GM18498 (cell line): Measurements from ENCODE around the gene PRRC2B.
"Not testable (repeated sequence)": the region's sequence is repeated elsewhere in the genome, so short reads cannot be mapped to it uniquely, and the experiment has no call there.

ENCODE experiments used
- ATAC-seq: cut with Tn5 transposase; IDR thresholded peaks from one replicate; pipeline ENCODE4 v1.9.1; 2021; ENCODE audit warnings: mild to moderate bottlenecking, moderate library complexity; ENCODE audit not compliant: unreplicated experiment

Gene PRRC2B

DNA sequence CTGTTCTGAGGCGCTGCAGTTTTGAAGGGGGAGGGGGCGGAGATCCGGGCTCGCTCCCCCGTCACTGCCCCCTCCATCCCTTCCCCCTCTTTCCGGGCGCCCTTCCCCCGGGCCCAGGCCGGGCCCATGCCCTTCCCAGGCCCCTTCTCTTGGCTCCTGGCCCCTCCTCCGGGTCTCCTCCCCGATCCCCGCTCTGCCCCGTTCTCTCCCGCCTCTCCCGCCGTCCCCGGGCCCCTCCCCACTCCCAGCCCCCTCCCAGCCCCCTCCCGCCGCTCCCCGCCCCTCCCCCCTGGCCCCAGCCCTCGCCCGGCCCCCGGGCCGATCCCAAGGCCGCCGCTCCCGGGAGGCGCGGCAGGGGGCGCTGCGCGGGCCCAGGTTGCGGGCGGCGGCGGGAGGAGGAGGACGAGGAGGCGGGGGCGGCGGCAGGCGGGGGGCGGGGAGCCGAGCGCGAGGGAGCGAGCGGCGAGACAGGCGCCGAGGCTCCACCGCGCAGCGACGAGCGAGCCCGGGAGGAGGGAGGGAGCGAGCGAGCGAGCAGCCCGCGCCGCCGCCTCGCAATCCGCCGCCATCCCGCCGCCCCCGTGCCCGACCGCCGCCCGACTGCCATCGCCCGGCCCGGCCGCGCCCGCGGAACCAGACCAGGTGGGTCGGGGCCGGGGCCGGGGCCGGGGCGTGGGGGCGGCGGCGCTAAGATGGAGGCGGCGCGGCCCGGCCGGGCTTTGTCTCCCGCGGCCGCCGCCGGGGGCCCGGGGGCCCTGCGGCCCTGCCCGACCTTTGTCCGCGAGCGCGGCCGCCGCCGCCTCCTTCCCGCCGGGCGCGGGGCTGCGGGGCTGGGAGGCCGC is at the start of gene PRRC2B:
TSS of gene PRRC2B (plus strand) at position 465 of the 842 bp plus-strand sequence. CDS start 36,059 bp downstream, outside the sequence.
- ATAC-seq, result peak; percentile 57

DNA sequence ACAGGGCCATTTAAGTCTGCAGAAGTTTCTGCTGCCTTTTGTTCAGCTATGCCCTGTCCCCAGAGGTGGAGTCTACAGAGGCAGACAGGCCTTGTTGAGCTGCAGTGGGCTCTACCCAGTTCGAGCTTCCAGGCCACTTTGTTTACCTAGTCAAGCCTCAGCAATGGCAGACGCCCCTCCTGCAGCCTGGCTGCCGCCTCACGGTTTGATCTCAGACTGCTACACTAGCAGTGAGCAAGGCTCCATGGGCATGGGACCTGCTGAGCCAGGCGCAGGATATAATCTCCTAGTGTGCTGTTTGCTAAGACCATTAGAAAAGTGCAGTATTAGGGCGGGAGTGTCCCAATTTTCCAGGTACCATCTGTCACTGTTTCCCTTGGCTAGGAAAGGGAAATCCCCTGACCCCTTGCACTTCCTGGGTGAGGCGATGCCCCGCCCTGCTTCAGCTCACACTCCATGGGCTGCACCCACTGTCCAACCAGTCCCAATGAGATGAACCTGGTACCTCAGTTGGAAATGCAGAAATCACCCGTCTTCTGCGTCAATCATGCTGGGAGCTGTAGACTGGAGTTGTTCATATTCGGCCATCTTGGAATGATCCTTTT is 48.9 kb upstream of the PRRC2B start:
- ATAC-seq, result not testable (repeated sequence)

DNA sequence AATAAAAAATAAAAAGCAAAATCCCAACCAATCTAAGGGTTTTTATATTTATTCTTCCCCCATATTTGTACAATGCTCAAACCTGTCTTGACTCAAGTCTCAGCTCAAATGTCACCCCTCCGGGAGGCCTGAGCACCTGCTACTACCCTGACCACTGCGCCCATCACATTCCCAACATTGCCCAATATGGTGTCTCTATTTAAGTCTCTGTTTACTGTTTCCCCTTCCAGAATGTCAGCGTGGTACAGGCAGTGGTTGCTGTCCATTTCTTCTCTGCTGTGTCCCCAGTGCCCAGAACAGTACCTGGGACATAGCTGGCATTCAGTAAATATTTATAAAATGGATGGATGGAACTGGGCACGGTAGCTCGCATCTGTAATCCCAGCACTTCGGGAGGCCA is 47.3 kb upstream of the PRRC2B start:
- no peak for ATAC-seq

DNA sequence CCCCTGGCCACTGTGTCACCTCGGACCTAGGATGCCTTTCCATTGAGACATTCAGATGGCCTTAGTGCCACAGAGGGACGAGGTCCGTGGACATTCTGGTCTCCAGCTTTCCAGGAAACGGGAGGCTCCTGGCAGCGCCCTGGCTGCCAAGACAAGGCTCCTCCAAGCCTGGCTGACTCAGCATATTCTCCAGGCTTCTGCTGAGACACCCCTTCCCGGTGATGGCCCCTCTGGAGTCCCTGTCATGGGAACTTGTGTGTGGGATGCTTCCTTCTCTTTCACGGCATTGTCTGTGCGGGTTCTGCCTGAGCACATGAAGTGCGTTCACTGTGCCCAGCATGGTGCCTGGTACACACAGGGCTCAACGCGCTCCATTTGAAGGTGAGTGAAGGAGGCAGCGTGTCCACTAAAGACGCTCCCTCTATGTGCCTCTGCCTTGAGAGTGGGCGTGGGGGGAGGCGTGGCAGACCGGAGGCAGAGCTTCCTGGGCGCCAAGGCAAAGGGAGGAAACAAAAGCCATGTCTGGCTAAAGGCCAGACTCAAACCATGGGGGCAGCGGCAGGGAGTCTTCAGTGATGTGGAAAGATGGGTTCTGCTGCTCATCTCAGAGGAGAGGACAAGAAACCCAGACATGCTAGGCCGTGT is 46.4 kb upstream of the PRRC2B start:
- ATAC-seq, result no peak

DNA sequence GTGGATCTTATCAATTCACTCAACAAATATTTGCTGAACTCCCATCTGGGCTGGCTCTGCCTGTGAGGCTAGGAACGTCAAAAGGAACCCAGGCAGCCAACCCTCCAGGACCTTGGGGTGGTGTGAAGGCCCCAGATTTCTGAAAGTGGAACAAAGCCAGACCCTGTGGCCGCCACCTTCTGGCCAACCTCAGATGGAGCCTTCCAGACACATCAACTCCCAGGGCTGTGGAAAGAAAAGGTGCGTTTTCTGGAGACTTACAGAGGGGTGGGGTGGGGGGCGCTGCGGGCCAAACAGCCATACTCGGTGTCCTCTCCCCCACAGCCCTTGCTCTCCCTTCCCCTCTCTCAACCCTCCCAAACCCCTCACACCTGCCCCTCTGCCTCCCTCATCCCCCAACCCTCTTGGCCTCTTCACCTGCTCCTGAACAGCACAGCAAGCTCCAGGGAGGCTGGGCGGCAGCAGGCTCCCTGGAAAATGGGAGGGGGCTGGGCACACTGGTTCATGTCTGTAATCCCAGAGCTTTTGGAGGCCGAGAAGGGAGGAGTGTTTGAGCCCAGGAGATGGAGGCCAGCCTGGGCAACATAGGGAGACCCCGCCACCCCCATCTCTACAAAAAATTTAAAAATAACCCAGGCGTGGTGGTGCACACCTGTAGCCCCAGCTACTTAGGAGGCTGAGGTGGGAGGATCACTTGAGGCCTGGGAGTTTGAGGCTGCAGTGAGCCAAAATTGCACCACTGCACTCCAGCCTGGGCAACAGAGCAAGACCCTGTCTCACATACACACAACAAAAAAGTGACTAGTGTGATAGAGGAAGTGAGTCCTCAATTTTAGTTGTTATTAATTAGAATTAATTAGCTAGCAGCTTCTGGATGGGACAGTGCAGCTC is 45.0 kb upstream of the PRRC2B start:
- ATAC-seq, result no peak

DNA sequence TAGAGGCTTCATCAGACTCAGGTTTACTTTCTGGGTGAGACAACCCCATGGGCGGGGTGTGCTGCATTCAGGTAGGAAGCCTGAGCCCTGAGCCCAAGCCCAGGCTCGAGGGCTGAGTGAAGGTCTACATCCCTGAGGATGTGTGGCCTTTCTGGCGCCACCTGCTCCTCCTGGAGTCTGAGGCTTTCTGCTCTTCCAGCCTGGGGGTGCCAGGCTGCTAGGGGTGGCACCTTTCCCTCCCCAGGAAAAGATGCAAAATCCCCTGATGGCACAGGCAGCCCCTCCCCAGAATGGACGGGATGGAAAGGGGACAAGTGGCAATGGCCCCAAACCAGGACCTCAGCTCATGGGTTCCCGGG is 44.4 kb upstream of the PRRC2B start:
- ATAC-seq, result no peak

DNA sequence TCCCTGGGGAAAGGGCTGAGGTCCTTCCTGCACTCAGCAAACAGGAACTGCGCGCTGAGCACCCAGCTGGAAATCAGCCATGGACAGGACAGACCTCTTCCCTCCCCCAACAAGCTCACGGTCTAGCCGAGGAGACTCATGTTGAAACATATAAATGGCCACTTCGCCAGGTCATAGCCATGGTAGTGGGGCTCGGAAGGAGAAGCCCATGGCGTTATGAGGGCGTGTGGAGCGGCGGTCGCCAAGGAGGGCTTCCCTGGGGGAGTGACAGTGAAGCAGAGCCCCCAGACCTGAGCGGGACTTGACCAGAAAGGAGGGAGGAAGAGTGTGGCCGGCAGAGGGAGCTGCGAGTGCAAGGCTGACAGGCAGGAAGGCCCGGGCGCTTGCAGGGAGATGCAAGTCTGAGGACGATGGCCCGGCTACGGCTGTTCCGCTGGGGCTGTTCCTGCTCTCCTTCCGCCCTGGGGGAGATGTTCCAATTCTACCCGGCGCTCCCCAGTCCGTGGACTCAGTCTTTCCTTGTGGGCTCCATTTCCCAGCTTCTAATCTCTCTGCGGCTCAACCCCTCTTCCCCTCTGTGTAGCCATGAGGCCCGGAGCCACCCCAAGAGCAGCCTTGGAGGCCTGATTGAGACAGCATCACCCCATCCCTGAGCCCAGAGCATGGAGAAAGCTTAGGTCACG is 43.9 kb upstream of the PRRC2B start:
- peak; percentile 50 for ATAC-seq

DNA sequence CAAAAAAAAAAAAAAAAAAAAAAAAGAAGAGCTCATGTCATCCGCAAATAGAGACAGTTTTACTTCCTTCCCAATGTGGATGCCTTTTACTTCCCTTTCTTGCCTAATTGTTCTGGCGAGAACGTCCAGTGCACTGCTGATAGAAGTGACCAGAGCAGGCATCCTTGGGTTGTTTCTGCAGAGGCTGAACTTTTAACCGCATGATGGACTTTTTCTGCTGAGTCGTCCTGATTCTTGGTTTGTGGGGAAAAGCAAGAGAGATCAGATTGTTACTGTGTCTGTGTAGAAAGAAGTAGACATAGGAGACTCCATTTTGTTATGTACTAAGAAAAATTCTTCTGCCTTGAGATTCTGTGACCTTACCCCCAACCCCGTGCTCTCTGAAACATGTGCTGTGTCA is 37.4 kb upstream of the PRRC2B start:
- ATAC-seq, result not testable (repeated sequence)

DNA sequence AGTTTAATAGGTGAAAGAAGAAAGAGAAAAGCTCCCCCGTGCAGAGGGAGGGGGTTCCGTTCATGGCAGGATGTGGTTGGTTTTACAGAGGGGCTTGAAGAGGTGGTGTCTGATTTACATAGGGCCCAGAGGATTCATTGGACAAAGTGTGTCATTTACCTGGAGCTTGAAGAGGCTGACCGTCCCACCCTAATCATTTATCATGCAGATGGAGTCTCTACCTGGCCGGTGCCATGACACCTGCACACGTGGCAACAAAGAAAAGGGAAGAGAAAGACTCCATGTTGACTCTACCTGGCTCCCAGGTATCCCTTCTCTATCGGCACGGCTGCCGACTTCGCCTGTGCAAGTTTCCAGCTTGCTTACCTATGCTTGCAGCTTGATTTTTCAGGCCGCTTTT is 35.3 kb upstream of the PRRC2B start:
- no peak for ATAC-seq

DNA sequence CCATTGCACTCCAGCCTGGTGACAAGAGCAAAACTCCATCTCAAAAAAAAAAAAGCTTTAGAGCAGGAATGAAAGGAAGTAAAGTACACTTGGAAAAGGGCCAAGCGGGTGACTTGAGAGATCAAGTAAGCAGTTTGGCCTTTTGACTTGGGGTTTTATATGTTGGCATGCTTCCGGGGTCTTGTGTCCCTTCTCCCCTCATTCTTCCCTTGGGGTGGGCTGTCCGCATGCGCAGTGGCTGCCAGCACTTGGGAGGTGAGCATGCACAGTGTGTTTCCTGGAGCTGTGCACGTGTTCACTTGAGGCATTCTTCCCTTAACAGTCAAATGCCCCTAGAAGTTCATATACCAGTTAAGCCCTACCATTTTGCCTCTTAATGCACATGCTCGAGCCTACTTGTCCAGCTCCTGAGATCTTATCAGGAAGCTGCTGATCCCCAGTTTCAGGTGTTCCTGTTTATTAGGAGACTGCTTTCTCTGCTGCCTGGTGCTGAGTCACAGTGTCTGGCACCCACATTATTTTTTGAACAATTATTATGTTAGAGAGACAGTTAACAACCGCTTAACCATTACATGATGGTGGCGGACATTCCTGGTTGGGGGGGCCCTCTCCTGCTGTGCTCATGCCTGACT is 32.6 kb upstream of the PRRC2B start:
- no peak for ATAC-seq

DNA sequence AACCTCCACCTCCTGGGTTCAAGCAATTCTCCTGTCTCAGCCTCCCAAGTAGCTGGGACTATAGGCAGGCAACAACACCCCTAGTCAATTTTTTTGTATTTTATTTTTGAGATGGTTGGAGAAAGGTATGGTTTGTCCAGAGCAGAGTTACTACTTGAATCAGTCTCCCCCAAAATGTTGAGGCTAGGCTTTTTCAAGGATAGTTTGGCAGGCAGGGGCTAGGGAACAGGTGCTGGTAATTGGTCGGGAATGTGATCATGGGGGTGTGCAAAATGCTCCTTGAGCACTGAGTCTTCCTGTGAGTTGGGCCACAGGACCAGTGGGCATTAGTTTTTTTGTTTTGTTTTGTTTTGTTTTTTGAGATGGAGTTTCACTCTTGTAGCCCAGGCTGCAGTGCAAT is 28.3 kb upstream of the PRRC2B start:
- ATAC-seq, result no peak

DNA sequence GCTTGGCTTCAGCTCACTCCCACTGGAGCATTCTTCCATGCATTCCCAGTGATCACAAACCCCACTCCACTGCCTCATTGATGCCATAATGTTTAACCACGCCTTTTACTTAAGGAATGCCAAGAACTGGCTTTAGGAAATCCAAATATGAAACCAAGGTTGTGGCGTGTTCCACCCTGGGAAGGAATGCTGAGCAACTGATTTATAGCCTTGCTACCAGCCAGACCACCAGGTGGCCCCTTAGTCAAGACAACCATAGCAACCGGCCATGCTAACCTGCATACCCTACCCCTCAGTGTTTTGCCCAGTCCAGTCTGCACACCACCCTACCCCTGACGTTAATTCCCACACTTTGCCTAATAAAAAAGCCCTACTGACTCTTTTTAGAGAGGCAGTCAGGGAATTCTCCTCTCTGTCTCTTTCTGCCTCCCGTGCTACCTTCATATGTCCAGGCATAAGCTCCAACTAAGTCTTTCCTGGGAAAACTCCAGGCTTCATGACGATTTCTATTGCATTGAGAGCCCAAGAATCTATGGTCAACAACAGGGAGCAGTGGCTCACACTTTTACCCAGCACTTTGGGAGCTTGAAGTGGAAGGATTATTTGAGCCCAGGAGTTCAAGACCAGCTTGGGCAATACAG is 27.0 kb upstream of the PRRC2B start:
- ATAC-seq, result no peak

DNA sequence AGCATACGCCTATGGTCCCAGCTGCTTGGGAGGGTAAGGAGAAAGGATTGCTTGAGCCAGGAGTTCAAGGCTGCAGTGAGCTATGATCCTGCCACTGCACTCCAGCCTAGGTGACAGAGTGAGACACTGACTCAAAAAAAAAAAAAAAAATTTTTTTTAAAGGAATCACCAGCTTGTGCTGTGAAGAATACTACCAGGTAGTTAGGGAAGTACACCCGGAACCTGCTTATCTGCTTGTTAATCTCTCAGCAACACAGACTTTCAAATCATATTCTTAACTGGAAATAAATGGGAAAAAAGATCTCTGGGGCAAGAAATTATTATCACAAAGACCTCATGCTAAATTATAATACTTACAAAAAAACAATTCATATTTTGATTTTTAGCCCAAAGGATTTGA is 26.4 kb upstream of the PRRC2B start:
- no peak for ATAC-seq

DNA sequence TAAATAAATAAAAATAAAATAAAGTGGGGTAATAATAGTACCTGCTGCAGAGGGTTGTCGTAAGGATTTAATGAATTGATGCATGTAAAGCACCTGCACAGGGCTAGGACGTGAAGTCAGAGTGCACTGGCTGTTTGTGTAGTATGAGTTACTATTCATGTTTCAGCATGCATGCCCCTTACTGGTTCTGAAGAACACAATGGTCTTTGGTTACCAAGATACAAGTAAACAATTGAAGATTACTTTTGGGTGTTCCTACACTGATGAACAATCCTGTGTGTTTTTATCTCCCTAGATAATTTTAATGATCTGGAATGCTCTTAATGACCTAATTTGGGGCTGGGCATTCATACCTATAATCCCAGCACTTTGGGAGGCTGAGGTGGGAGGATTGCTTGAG is 23.2 kb upstream of the PRRC2B start:
- ATAC-seq, result no peak

DNA sequence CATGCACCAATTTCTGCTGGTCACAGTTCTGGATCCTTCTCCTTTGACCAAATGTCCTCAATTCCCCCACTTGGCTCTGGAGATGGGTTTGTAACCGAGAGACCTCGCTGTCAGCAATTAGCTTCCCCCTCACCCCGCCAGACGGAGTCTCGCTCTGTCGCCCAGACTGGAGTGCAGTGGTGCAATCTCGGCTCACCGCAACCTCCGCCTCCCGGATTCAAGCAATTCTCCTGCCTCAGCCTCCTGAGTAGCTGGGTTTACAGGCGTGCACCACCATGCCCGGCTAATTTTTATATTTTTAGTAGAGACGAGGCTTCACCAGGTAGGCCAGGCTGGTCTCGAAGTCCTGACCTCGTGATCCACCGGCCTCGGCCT is 21.3 kb upstream of the PRRC2B start:
- ATAC-seq, result not testable (repeated sequence)

DNA sequence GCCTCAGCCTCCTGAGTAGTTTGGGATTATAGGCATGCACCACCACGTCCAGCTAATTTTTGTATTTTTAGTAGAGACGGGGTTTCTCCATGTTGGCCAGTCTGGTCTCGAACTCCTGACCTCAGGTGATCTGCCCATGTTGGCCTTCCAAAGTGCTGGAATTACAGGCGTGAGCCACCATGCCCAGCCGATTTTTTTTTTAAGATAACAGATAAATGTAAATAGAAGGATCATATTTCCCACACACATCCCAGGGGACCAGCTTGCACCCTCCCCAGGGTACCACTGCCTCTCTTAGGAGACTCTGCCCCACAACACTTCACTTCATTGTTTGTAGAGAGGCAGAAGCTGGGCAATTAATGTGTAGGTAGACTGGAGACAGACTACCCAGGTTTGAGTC is 19.2 kb upstream of the PRRC2B start:
- not testable (repeated sequence) for ATAC-seq

DNA sequence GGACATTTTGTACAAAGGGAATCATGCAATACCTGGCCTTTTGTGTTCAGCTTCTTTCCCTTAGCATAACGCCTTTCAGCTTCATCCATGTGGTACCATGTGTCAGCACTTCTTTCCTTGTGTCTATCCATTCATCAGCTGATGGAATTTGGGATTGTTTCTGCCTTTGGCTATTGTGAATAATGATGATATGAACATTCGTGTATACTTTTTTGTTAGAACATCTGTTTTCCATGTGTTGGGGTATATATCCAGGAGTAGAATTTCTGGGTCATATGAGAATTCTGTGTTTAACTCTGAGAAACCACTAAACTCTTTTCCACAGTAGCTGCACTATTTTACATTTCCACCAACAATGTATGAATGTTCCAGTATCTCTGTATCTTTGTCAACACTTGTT is 14.8 kb upstream of the PRRC2B start:
- ATAC-seq, result no peak

DNA sequence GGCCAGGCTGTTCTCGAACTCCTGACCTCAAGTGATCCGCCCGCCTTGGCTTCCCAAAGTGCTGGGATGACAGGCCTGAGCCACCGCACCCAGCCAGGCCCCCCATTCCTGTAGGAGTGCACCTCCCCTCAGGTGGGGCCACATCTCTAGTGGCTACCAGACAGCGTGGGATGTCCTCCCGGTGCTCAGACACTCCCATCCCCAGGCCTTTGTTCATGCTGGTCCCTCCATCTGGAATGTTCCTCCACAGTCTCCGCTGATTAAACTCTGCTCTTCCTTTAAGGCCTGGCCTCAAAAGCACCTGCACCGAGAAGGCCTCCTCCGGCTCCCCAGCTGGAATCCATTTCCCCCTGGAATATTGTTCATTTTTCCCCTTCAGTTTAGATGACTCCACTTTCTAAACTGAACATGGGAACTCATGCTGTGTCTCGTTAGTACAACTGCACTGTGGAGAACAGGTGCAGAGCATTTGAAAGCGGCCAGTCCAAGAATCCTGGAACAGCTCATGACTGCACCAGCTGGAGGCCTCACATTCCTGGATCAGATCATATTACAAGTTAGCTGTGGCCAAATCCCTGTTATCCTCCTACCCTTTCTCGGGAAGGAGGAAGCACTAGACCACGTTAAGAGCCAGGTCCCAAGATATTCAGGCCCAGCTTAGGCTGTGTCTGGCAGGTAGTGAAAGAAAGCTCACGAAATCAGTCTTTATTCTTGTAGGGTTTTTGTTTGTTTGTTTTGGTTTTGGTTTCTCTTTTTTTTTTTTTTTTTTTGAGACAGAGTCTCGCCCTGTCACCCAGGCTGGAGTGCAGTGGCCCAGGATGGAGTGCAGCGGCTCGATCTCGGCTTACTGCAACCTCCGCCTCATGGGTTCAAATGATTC is 10.8 kb upstream of the PRRC2B start:
- ATAC-seq, result no peak

DNA sequence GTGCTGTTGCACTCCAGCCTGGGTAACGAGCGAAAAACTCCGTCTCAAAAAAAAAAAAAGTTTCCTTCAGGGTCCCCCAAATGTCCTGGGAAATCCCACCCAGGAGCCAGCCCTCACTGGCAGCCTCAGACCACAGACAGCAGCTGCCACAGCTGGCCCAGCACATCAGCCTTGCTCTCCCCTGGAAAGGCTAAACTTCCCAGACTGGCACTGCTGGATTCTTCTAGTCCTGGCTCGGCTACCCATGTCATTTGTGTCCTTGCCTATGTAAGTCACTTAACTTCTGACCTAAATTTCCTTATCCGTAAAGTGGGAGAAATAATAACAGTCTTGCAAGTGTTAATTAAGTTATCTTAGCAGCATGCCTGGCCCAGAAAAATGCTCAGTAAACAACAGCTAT is 8.6 kb upstream of the PRRC2B start:
- ATAC-seq, result no peak
